Trophoblast cell (in vitro differentiated cells and primary cell): ENCODE data around the gene UVRAG.

ENCODE experiments used
- DNase-seq, 2 donors: peaks; one replicate each; pipeline ENCODE4 v3.0.0-alpha.2; 2016
- H2AFZ ChIP-seq: 2 replicates; pipeline ENCODE4 v1.6.1; 2013; ENCODE audit warnings: low read length, moderate library complexity, mild to moderate bottlenecking; ENCODE audit not compliant: insufficient read depth, poor library complexity
- H2AK5ac ChIP-seq: 2 replicates; pipeline ENCODE4 v1.6.1; 2013; ENCODE audit warnings: mild to moderate bottlenecking, low read length
- H2BK120ac ChIP-seq: 2 replicates; pipeline ENCODE4 v1.6.1; 2013; ENCODE audit warnings: low read length, mild to moderate bottlenecking, moderate library complexity; ENCODE audit not compliant: insufficient read depth, poor library complexity
- H2BK12ac ChIP-seq: 2 replicates; pipeline ENCODE4 v1.6.1; 2013; ENCODE audit warnings: mild to moderate bottlenecking, low read length, moderate library complexity
- H2BK5ac ChIP-seq: 2 replicates; pipeline ENCODE4 v1.6.1; 2013; ENCODE audit warnings: low read length, low read depth, moderate library complexity, mild to moderate bottlenecking; ENCODE audit not compliant: poor library complexity
- H3K14ac ChIP-seq: 2 replicates; pipeline ENCODE4 v1.6.1; 2013; ENCODE audit warnings: mild to moderate bottlenecking, low read length
- H3K18ac ChIP-seq: 2 replicates; pipeline ENCODE4 v1.6.1; 2013; ENCODE audit warnings: mild to moderate bottlenecking, low read length
- H3K23ac ChIP-seq: 2 replicates; pipeline ENCODE4 v1.6.1; 2013; ENCODE audit warnings: low read length
- H3K27ac ChIP-seq: 2 replicates; pipeline ENCODE4 v1.5.1; 2013; ENCODE audit warnings: low read depth, mild to moderate bottlenecking, inconsistent platforms, low read length, moderate library complexity
- H3K27me3 ChIP-seq: 2 replicates; pipeline ENCODE4 v1.6.1; 2013; ENCODE audit warnings: inconsistent platforms, mild to moderate bottlenecking, low read length, moderate library complexity; ENCODE audit not compliant: insufficient read depth
- H3K36me3 ChIP-seq, 2 experiments: 1 replicate in 1 of 2; 2 replicates in 1 of 2; pipeline ENCODE4 v1.6.1; 2013; ENCODE audit warnings: low read length in 2 of 2, mild to moderate bottlenecking in 2 of 2, moderate library complexity in 1 of 2; ENCODE audit not compliant: insufficient read depth in 2 of 2, control insufficient read depth in 1 of 2
- H3K4ac ChIP-seq: 2 replicates; pipeline ENCODE4 v1.6.1; 2013; ENCODE audit warnings: low read depth, mild to moderate bottlenecking, low read length, moderate library complexity
- H3K4me1 ChIP-seq, 2 experiments: 1 replicate in 1 of 2; 2 replicates in 1 of 2; pipeline ENCODE4 v1.6.1; 2013; ENCODE audit warnings: low read length in 2 of 2, mild to moderate bottlenecking in 2 of 2, moderate library complexity in 1 of 2; ENCODE audit not compliant: insufficient read depth in 2 of 2, control insufficient read depth in 1 of 2
- H3K4me2 ChIP-seq: 2 replicates; pipeline ENCODE4 v1.6.1; 2013; ENCODE audit warnings: inconsistent platforms, mild to moderate bottlenecking, low read length, moderate library complexity
- H3K4me3 ChIP-seq: 2 replicates; pipeline ENCODE4 v1.5.1; 2013; ENCODE audit warnings: mild to moderate bottlenecking, low read depth, low read length, inconsistent platforms
- H3K79me1 ChIP-seq: one replicate; pipeline ENCODE4 v1.6.1; 2013; ENCODE audit warnings: low read length
- H3K79me2 ChIP-seq: 2 replicates; pipeline ENCODE4 v1.6.1; 2013; ENCODE audit warnings: low read length, mild to moderate bottlenecking; ENCODE audit not compliant: control insufficient read depth, insufficient read depth, poor library complexity
- H3K9ac ChIP-seq: 2 replicates; pipeline ENCODE4 v1.6.1; 2013; ENCODE audit warnings: mild to moderate bottlenecking, low read length
- H3K9me3 ChIP-seq: 2 replicates; pipeline ENCODE4 v1.6.1; 2013; ENCODE audit warnings: low read depth, mild to moderate bottlenecking, control low read depth, inconsistent platforms, low read length; ENCODE audit not compliant: insufficient read depth
- H4K12ac ChIP-seq: 2 replicates; pipeline ENCODE4 v1.6.1; 2013; ENCODE audit warnings: low read depth, mild to moderate bottlenecking, low read length, moderate library complexity
- H4K8ac ChIP-seq: 2 replicates; pipeline ENCODE4 v1.6.1; 2013; ENCODE audit warnings: low read depth, mild to moderate bottlenecking, low read length, moderate library complexity
- H4K91ac ChIP-seq: one replicate; pipeline ENCODE4 v1.6.1; 2013; ENCODE audit warnings: low read depth, mild to moderate bottlenecking, low read length, moderate library complexity
- WGBS: extraction: QIAGEN DNeasy Blood & Tissue Kit; methylation state at CpG from one replicate; pipeline ENCODE4 v1.1.7; 2013; ENCODE audit warnings: missing lambda C conversion rate; ENCODE audit not compliant: insufficient read length, insufficient coverage; ENCODE audit errors: extremely low coverage; 5-methylcytosine and 5-hydroxymethylcytosine counted together

UVRAG gene

GRCh38 chr11:76067099-76067498, 252.1 kb downstream of the UVRAG start:
- Histone ChIP-seq H4K12ac (no peak overlapping the region), H4K91ac (no peak overlapping the region), H3K79me1 (no peaks in the 10 kb centered on the region), H2AFZ (no peak overlapping the region), H3K27me3 (no peaks in the 10 kb centered on the region), H4K8ac (no peak overlapping the region), H3K18ac (no peak overlapping the region), H3K23ac (no peak overlapping the region), H3K4me1 (no peaks in the 10 kb centered on the region), H3K4me3 (no peak overlapping the region), H3K4me2 (no peak overlapping the region), H3K36me3 (no peaks in the 10 kb centered on the region), H2BK120ac (no peak overlapping the region), H2BK12ac (no peak overlapping the region), H2AK5ac (no peak overlapping the region), H2BK5ac (no peak overlapping the region), H3K14ac (no peak overlapping the region), H3K9me3 (no peaks in the 10 kb centered on the region), H3K9ac (no peak overlapping the region), H3K27ac (no peak overlapping the region), H3K4ac (no peak overlapping the region), H3K79me2 (no peaks in the 10 kb centered on the region)
- WGBS, result no CpG with 5 or more reads among the region's 2 CpGs
- DNase-seq, result no peak

- H2BK5ac ChIP-seq, result no peak overlapping the region
These were observed 254.0 kb downstream of the UVRAG start for GRCh38 chr11:76069001-76069400.

GRCh38 chr11:76071090-76071489, 256.1 kb downstream of the UVRAG start:
- Histone ChIP-seq H3K14ac (no peak overlapping the region), H3K79me1 (no peaks in the 10 kb centered on the region), H4K8ac (no peak overlapping the region), H3K27me3 (no peaks in the 10 kb centered on the region), H2AK5ac (no peak overlapping the region), H3K4ac (no peak overlapping the region), H4K12ac (no peak overlapping the region), H3K9ac (no peak overlapping the region), H3K9me3 (no peaks in the 10 kb centered on the region), H3K4me1 (no peaks in the 10 kb centered on the region), H3K27ac (no peak overlapping the region), H2BK5ac (no peak overlapping the region), H3K79me2 (no peaks in the 10 kb centered on the region), H2BK12ac (peak overlapping the region; percentile 64), H3K23ac (no peak overlapping the region), H2BK120ac (no peak overlapping the region), H3K4me2 (no peak overlapping the region), H3K18ac (no peak overlapping the region), H3K4me3 (no peak overlapping the region), H3K36me3 (peaks cover 0 to 2% of the 10 kb centered on the region in 2 experiments), H4K91ac (no peak overlapping the region), H2AFZ (no peak overlapping the region)
- DNase-seq, result no peak

More at GRCh38 chr11:76069001-76069400, 254.0 kb downstream of the UVRAG start:
- Histone ChIP-seq H3K36me3 (no peaks in the 10 kb centered on the region), H3K4me2 (no peak overlapping the region), H3K79me2 (no peaks in the 10 kb centered on the region), H3K27me3 (no peaks in the 10 kb centered on the region), H3K23ac (no peak overlapping the region), H2AFZ (no peak overlapping the region), H3K4me1 (no peaks in the 10 kb centered on the region), H3K27ac (no peak overlapping the region), H3K4ac (no peak overlapping the region), H3K79me1 (no peaks in the 10 kb centered on the region), H3K9me3 (no peaks in the 10 kb centered on the region), H2BK12ac (no peak overlapping the region), H3K14ac (no peak overlapping the region), H3K18ac (no peak overlapping the region), H4K12ac (no peak overlapping the region), H3K4me3 (no peak overlapping the region), H4K91ac (no peak overlapping the region), H2BK120ac (no peak overlapping the region), H3K9ac (no peak overlapping the region), H4K8ac (no peak overlapping the region), H2AK5ac (no peak overlapping the region)
- DNase-seq, result no peak

- Histone ChIP-seq H4K12ac (no peak overlapping the region), H3K23ac (no peak overlapping the region), H3K4ac (no peak overlapping the region), H3K9me3 (no peaks in the 10 kb centered on the region), H3K14ac (no peak overlapping the region), H2AK5ac (no peak overlapping the region), H4K8ac (no peak overlapping the region), H3K9ac (no peak overlapping the region), H2BK120ac (no peak overlapping the region), H3K4me3 (no peak overlapping the region), H3K4me1 (no peaks in the 10 kb centered on the region), H3K79me1 (no peaks in the 10 kb centered on the region), H4K91ac (no peak overlapping the region), H3K27me3 (no peaks in the 10 kb centered on the region), H3K27ac (no peak overlapping the region), H3K4me2 (no peak overlapping the region), H2AFZ (no peak overlapping the region), H3K18ac (no peak overlapping the region), H3K79me2 (no peaks in the 10 kb centered on the region), H2BK5ac (no peak overlapping the region), H2BK12ac (no peak overlapping the region), H3K36me3 (peaks cover 0 to 2% of the 10 kb centered on the region in 2 experiments)
- no CpG with 5 or more reads among the region's 1 CpG for WGBS
- DNase-seq, result peak in 1 of 2 donors; percentile 5
These were observed 258.7 kb downstream of the UVRAG start for GRCh38 chr11:76073724-76074123.
